Measurements from ENCODE around the gene ZNF157. TPM values are rescaled to one million over a fixed set of nuclear protein-coding genes. Genes with fewer than 3 reads are reported as not detected.

ZNF157 gene
- total RNA-seq, 1 experiment from 2014 or later: 0.07 TPM

DNA sequence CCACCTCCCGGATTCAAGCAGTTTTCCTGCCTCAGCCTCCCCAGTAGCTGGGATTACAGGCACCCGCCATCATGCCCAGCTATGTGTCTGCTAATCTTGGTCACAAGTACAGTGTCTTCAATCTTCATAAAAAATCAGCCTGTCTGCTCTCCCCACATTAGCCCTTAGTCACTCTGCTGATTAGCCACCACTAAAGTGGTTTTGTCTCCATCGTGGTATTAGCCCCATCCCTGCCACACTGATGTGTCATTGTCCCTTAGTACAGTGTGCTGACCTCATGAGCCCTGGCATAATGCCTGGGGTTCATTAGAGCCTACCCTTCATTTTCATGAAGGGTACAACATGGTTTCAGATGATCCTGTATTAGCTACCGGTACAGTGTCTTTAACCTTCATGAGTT lies 49.9 kb downstream of the ZNF157 start:
- no peak overlapping the region for H2AFZ ChIP-seq (ENCODE audit: low read length)
- ATAC-seq: no peak
- H3K9ac ChIP-seq (ENCODE audit: low read length): no peak overlapping the region
- H3K4me1 ChIP-seq (ENCODE audit: insufficient read depth, low read length): no peaks in the 10 kb centered on the region
- CTCF ChIA-PET: no interaction called here
- H4K20me1 ChIP-seq (ENCODE audit: low read length): no peaks in the 10 kb centered on the region
- H3K27ac ChIP-seq (ENCODE audit: low read length): no peak overlapping the region
- no TSS peak for BruUV-seq (replicated peaks)
- no peaks in the 10 kb centered on the region for H3K9me2 ChIP-seq (replicated peaks; ENCODE audit: low read length)
- POLR2A ChIA-PET (ENCODE audit: unreplicated experiment): no interaction called here
- H3F3A ChIP-seq (ENCODE audit: low read length, unreplicated experiment): no peaks in the 10 kb centered on the region
- H3K36me3 ChIP-seq (ENCODE audit: low read depth, low read length): no peaks in the 10 kb centered on the region
- DNase-seq: no peak
- no peak overlapping the region for H3K4me2 ChIP-seq (ENCODE audit: low read length)
- intact Hi-C loops (cut with micrococcal nuclease): no loop called here
- H3K79me2 ChIP-seq (ENCODE audit: low read length): no peaks in the 10 kb centered on the region
- TF ChIP-seq EZH2 (IDR thresholded peaks at IDR 0.05; ENCODE audit: low read length, unreplicated experiment) (no peak), EZH2phosphoT487 (IDR thresholded peaks at IDR 0.05; ENCODE audit: borderline replicate concordance, low read length) (no peak)
- TF ChIP-seq, protein P1, sequence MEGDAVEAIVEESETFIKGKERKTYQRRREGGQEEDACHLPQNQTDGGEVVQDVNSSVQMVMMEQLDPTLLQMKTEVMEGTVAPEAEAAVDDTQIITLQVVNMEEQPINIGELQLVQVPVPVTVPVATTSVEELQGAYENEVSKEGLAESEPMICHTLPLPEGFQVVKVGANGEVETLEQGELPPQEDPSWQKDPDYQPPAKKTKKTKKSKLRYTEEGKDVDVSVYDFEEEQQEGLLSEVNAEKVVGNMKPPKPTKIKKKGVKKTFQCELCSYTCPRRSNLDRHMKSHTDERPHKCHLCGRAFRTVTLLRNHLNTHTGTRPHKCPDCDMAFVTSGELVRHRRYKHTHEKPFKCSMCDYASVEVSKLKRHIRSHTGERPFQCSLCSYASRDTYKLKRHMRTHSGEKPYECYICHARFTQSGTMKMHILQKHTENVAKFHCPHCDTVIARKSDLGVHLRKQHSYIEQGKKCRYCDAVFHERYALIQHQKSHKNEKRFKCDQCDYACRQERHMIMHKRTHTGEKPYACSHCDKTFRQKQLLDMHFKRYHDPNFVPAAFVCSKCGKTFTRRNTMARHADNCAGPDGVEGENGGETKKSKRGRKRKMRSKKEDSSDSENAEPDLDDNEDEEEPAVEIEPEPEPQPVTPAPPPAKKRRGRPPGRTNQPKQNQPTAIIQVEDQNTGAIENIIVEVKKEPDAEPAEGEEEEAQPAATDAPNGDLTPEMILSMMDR (conservative IDR thresholded peaks at IDR 0.05; ENCODE audit: low read depth, low read length): no peak
- H3K4me3 ChIP-seq (ENCODE audit: low read length): no peak overlapping the region
- H3K9me3 ChIP-seq (ENCODE audit: low read length): 0 out of 2 replicates have a peak, but pooled peaks cover 3% of the 10 kb centered on the region
- H3K27me3 ChIP-seq (ENCODE audit: low read length): no peaks in the 10 kb centered on the region

DNA sequence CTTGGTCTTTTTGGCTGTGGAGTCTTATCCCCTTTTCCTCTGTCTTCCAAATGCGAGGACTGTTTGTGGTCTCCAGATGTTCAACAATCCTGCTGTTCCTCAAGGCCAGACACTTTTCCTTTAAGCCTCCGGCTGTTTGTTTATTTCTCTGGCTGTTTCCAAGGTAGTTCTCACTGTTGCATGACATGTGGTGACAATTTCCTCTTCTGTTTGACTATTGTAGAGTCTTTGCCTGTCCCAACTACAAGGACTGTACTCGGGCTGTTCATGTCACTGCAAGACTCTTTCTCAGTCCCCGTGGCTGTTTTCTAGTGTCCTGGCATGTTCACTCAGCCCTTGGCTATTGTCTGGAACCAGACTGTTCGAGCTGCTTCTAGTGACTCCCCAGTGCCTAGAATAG lies 50.6 kb downstream of the ZNF157 start:
- H2AFZ ChIP-seq (ENCODE audit: low read length): no peak overlapping the region
- no peaks in the 10 kb centered on the region for H3K36me3 ChIP-seq (ENCODE audit: low read depth, low read length)
- ChIA-PET CTCF (no interaction called here), POLR2A (ENCODE audit: unreplicated experiment) (no interaction called here)
- H3K4me3 ChIP-seq (ENCODE audit: low read length): no peak overlapping the region
- H3K9ac ChIP-seq (ENCODE audit: low read length): no peak overlapping the region
- H3K4me1 ChIP-seq (ENCODE audit: insufficient read depth, low read length): no peaks in the 10 kb centered on the region
- H3K9me3 ChIP-seq (ENCODE audit: low read length): 0 out of 2 replicates have a peak, but pooled peaks cover 3% of the 10 kb centered on the region
- H3K9me2 ChIP-seq (replicated peaks; ENCODE audit: low read length): no peaks in the 10 kb centered on the region
- ATAC-seq (no peak), DNase-seq (no peak)
- H3F3A ChIP-seq (ENCODE audit: low read length, unreplicated experiment): no peaks in the 10 kb centered on the region
- no TSS peak for BruUV-seq (replicated peaks)
- H3K27ac ChIP-seq (ENCODE audit: low read length): no peak overlapping the region
- no peaks in the 10 kb centered on the region for H4K20me1 ChIP-seq (ENCODE audit: low read length)
- intact Hi-C loops (cut with micrococcal nuclease): no loop called here
- TF ChIP-seq EZH2phosphoT487 (IDR thresholded peaks at IDR 0.05; ENCODE audit: borderline replicate concordance, low read length): no peak
- TF ChIP-seq, protein P1 (conservative IDR thresholded peaks at IDR 0.05; ENCODE audit: low read depth, low read length): no peak
- TF ChIP-seq EZH2 (IDR thresholded peaks at IDR 0.05; ENCODE audit: low read length, unreplicated experiment): no peak
- no peaks in the 10 kb centered on the region for H3K79me2 ChIP-seq (ENCODE audit: low read length)
- no peaks in the 10 kb centered on the region for H3K27me3 ChIP-seq (ENCODE audit: low read length)
- no peak overlapping the region for H3K4me2 ChIP-seq (ENCODE audit: low read length)

DNA sequence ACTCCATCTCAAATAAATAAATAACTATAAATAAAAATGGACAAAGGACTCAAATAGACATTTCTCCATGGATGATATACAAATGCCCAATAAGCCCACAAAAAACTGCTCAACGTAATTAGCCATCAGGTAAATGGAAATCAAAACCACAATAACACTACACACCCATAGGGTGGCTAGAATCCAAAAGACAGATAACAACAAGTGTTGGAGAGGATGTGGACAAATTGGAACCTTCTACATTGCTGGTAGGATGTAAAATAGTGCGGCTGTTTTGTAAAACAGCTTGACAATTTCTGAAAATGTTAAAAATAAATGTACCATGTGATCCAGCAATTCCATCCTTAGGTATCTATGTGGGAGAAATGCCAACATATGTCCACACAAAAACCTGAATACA lies 52.1 kb downstream of the ZNF157 start:
- Histone ChIP-seq H3K4me3 (ENCODE audit: low read length) (no peak overlapping the region), H3K27ac (ENCODE audit: low read length) (no peak overlapping the region), H3F3A (ENCODE audit: low read length, unreplicated experiment) (no peaks in the 10 kb centered on the region), H3K36me3 (ENCODE audit: low read depth, low read length) (no peaks in the 10 kb centered on the region), H3K9me2 (replicated peaks; ENCODE audit: low read length) (no peaks in the 10 kb centered on the region), H3K4me2 (ENCODE audit: low read length) (no peak overlapping the region), H3K9ac (ENCODE audit: low read length) (no peak overlapping the region), H3K9me3 (ENCODE audit: low read length) (no peaks in the 10 kb centered on the region), H3K4me1 (ENCODE audit: insufficient read depth, low read length) (no peaks in the 10 kb centered on the region), H3K79me2 (ENCODE audit: low read length) (no peaks in the 10 kb centered on the region), H4K20me1 (ENCODE audit: low read length) (no peaks in the 10 kb centered on the region), H2AFZ (ENCODE audit: low read length) (no peak overlapping the region), H3K27me3 (ENCODE audit: low read length) (no peaks in the 10 kb centered on the region)
- no TSS peak for BruUV-seq (replicated peaks)
- ChIA-PET CTCF (no interaction called here), POLR2A (ENCODE audit: unreplicated experiment) (no interaction called here)
- no peak for DNase-seq
- no peak for ATAC-seq
- intact Hi-C loops (cut with micrococcal nuclease): no loop called here
- TF ChIP-seq, protein P1 (conservative IDR thresholded peaks at IDR 0.05; ENCODE audit: low read depth, low read length): no peak
- TF ChIP-seq EZH2phosphoT487 (IDR thresholded peaks at IDR 0.05; ENCODE audit: borderline replicate concordance, low read length) (no peak), EZH2 (IDR thresholded peaks at IDR 0.05; ENCODE audit: low read length, unreplicated experiment) (no peak)

Data from PC-3 (cell line).